ENCODE data around the gene CNTF. TPM values are rescaled to one million over a fixed set of nuclear protein-coding genes. Genes with fewer than 3 reads are reported as not detected.

CNTF gene
- total and polyA plus RNA-seq, 2 experiments from 2014 or later: 0.24 to 1.8 TPM

DNA sequence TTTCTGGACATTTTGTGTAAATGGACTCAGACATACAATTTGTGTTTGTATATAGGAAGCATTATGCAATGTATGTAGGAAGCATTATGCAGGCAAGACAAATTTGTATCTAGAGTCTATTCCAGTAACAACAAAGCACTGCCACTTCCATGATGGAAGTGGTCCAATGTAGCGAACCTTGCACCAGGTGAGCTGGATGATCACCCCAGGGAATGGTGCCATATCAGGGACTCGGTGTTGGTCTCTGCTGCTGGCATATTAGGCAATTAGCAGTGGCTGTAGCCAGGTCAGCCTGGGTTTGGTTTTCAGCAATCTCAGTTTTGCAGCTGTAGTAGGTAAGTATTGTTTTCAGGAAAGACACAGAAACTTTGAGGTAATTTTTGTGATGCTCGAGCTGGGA is 30.8 kb upstream of the CNTF start:
- Histone ChIP-seq H3F3A (replicated peaks; ENCODE audit: low read depth) (no peaks in the 10 kb centered on the region), H2AFZ (no peak overlapping the region), H3K79me2 (replicated peaks; ENCODE audit: insufficient read depth) (peaks cover 99% of the 10 kb centered on the region), H4K20me1 (replicated peaks; ENCODE audit: insufficient read depth) (peaks cover 41% of the 10 kb centered on the region), H3K9me2 (ENCODE audit: insufficient read depth) (no peaks in the 10 kb centered on the region), H3K4me3 (no peak overlapping the region), H3K36me3 (ENCODE audit: insufficient read depth) (no peaks in the 10 kb centered on the region), H3K4me2 (no peak overlapping the region), H3K27ac (ENCODE audit: low read depth) (no peak overlapping the region), H3K27me3 (ENCODE audit: insufficient read depth) (no peaks in the 10 kb centered on the region), H3K4me1 (ENCODE audit: insufficient read depth) (no peaks in the 10 kb centered on the region)
- ATAC-seq: no peak
- H3K36me3 Mint-ChIP-seq (ENCODE audit: low read depth): peaks cover 11% of the 10 kb centered on the region; the same call in 1 of the 3 replicates
- H3K27ac Mint-ChIP-seq: no peak overlapping the region
- no peak for TF ChIP-seq CREB1 (CRISPR knock-in tag; IDR thresholded peaks at IDR 0.05; ENCODE audit: low read depth)
- no peak for TF ChIP-seq ZNF331 (CRISPR knock-in tag; IDR thresholded peaks at IDR 0.05; ENCODE audit: low read depth)
- no peak for DNase-seq (ENCODE audit: low spot score)
- H3K4me1 Mint-ChIP-seq: peaks cover 16% of the 10 kb centered on the region
- H3K27me3 Mint-ChIP-seq (ENCODE audit: insufficient read depth, low read depth, poor library complexity): peaks cover 1% of the 10 kb centered on the region
- H3K9me3 Mint-ChIP-seq: no peaks in the 10 kb centered on the region
- H3K4me3 Mint-ChIP-seq: no peak overlapping the region

DNA sequence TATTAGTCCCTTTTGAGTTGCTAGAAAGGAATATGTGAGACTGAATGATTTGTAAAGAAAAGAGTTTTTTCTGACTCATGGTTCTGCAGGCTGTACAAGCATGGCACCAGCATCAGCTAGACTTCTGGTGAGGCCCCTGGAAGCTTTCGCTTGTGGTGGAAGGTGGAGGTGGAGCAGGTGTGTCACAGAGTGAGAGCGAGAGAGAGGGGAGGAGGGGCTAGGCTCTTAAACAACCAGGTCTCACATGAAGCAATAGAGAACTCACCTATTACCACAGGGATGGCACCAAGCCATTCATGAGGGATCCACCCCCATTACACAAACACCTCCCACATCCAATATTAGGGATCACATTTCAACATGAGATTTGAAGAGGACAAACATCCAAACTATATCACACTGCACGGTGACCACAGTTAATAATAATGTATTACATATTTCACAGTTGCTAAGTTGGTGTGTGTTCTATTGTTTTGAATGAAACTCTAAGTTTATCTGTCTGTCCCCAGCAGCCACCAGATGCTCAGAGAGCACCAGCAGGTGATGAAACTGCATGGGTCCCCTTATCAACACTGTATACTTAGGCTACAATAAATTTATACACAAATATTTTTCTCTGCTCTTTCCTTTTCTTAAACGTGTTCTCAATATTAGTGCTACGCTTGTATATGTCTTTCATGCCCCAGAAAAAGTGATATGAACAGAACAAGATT is 29.5 kb upstream of the CNTF start:
- H3K4me3 Mint-ChIP-seq: no peak overlapping the region

More for the DNA sequence above, 29.5 kb upstream of the CNTF start:
- Histone ChIP-seq H3K4me3 (no peak overlapping the region), H3K27me3 (ENCODE audit: insufficient read depth) (no peaks in the 10 kb centered on the region), H3K36me3 (ENCODE audit: insufficient read depth) (no peaks in the 10 kb centered on the region), H3K4me2 (no peak overlapping the region), H3K27ac (ENCODE audit: low read depth) (no peak overlapping the region), H2AFZ (no peak overlapping the region), H3K4me1 (ENCODE audit: insufficient read depth) (no peaks in the 10 kb centered on the region), H3K79me2 (replicated peaks; ENCODE audit: insufficient read depth) (peaks cover 99% of the 10 kb centered on the region), H3F3A (replicated peaks; ENCODE audit: low read depth) (no peaks in the 10 kb centered on the region), H3K9me2 (ENCODE audit: insufficient read depth) (no peaks in the 10 kb centered on the region), H4K20me1 (replicated peaks; ENCODE audit: insufficient read depth) (peaks cover 43% of the 10 kb centered on the region)
- peak; percentile 79 for ATAC-seq
- peak overlapping the region; percentile 31; the same call in 1 of the 2 replicates for H3K27ac Mint-ChIP-seq
- no peak for TF ChIP-seq POLR2AphosphoS5 (IDR thresholded peaks at IDR 0.05; ENCODE audit: low read depth)
- no peak for TF ChIP-seq CTCF (conservative IDR thresholded peaks at IDR 0.05; ENCODE audit: low read depth in 2 of 2)
- no peak for TF ChIP-seq CREB1 (CRISPR knock-in tag; IDR thresholded peaks at IDR 0.05; ENCODE audit: low read depth)
- no peak for TF ChIP-seq NANOG (IDR thresholded peaks at IDR 0.05; ENCODE audit: borderline replicate concordance)
- TF ChIP-seq STAT1 (IDR thresholded peaks at IDR 0.05; ENCODE audit: unreplicated experiment): no peak
- TF ChIP-seq, protein P1, sequence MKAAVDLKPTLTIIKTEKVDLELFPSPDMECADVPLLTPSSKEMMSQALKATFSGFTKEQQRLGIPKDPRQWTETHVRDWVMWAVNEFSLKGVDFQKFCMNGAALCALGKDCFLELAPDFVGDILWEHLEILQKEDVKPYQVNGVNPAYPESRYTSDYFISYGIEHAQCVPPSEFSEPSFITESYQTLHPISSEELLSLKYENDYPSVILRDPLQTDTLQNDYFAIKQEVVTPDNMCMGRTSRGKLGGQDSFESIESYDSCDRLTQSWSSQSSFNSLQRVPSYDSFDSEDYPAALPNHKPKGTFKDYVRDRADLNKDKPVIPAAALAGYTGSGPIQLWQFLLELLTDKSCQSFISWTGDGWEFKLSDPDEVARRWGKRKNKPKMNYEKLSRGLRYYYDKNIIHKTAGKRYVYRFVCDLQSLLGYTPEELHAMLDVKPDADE (IDR thresholded peaks at IDR 0.05): no peak
- TF ChIP-seq ZNF114 (CRISPR knock-in tag; IDR thresholded peaks at IDR 0.05): no peak
- TF ChIP-seq ZNF331 (CRISPR knock-in tag; IDR thresholded peaks at IDR 0.05; ENCODE audit: low read depth): no peak
- TF ChIP-seq, protein P2, sequence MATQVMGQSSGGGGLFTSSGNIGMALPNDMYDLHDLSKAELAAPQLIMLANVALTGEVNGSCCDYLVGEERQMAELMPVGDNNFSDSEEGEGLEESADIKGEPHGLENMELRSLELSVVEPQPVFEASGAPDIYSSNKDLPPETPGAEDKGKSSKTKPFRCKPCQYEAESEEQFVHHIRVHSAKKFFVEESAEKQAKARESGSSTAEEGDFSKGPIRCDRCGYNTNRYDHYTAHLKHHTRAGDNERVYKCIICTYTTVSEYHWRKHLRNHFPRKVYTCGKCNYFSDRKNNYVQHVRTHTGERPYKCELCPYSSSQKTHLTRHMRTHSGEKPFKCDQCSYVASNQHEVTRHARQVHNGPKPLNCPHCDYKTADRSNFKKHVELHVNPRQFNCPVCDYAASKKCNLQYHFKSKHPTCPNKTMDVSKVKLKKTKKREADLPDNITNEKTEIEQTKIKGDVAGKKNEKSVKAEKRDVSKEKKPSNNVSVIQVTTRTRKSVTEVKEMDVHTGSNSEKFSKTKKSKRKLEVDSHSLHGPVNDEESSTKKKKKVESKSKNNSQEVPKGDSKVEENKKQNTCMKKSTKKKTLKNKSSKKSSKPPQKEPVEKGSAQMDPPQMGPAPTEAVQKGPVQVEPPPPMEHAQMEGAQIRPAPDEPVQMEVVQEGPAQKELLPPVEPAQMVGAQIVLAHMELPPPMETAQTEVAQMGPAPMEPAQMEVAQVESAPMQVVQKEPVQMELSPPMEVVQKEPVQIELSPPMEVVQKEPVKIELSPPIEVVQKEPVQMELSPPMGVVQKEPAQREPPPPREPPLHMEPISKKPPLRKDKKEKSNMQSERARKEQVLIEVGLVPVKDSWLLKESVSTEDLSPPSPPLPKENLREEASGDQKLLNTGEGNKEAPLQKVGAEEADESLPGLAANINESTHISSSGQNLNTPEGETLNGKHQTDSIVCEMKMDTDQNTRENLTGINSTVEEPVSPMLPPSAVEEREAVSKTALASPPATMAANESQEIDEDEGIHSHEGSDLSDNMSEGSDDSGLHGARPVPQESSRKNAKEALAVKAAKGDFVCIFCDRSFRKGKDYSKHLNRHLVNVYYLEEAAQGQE (IDR thresholded peaks at IDR 0.05; ENCODE audit: unreplicated experiment): no peak
- DNase-seq (ENCODE audit: low spot score): no peak
- H3K27me3 Mint-ChIP-seq (ENCODE audit: insufficient read depth, low read depth, poor library complexity): peaks cover 1% of the 10 kb centered on the region
- H3K4me1 Mint-ChIP-seq: peaks cover 18% of the 10 kb centered on the region
- H3K9me3 Mint-ChIP-seq: no peaks in the 10 kb centered on the region
- peaks cover 7% of the 10 kb centered on the region; the same call in 1 of the 3 replicates for H3K36me3 Mint-ChIP-seq (ENCODE audit: low read depth)

All from GM23338 (cell line).